ENCODE data around the gene LMF1.
"Not testable (repeated sequence)": the region's sequence is repeated elsewhere in the genome, so short reads cannot be mapped to it uniquely, and the experiment has no call there.

DNA sequence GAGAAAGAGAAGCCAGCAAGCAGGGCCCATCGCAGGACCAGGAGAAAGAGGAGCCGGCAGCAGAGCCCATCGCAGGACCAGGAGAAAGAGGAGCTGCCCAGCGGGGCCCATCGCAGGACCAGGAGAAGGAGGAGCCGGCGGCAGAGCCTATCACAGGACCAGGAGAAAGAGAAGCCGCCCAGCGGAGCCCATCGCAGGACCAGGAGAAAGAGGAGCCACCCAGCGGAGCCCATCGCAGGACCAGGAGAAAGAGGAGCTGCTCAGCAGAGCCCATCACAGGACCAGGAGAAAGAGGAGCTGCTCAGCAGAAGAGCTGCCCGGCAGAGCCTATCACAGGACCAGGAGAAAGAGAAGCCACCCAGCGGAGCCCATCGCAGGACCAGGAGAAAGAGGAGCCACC is 88.1 kb downstream of the LMF1 start:
- TF ChIP-seq ZNF274 (IDR thresholded peaks at IDR 0.05; ENCODE audit: low read depth, low read length); SUZ12 (IDR thresholded peaks at IDR 0.05; ENCODE audit: extremely low read depth, insufficient read depth, insufficient read length); YY1 (IDR thresholded peaks at IDR 0.05; ENCODE audit: insufficient read depth, insufficient read length): not testable (repeated sequence)
